ENCODE measurements around the gene LGALS8. TPM values are rescaled to one million over a fixed set of nuclear protein-coding genes. Genes with fewer than 3 reads are reported as not detected.
"Not testable (repeated sequence)": the region's sequence is repeated elsewhere in the genome, so short reads cannot be mapped to it uniquely, and the experiment has no call there.

Gene LGALS8
- total RNA-seq, 1 donor = 64.8 TPM

DNA sequence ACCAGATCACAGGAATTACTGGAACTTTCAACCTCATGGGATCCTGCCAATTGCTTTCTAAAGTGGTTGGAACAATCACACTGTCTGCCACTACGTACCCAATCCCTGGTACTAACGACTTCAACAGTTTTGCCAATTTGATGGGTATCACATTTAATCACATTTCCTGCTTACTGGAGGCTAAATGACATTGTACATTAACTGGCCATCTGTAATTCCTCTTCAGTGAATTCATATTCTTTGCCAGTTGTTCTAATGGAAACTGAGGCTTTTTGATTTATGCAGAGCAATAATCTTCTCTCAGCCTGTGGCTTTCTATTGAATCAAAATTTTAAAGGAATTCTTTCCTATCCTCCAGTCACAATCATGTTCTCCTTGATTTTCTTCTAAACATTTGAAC is 38.2 kb downstream of the LGALS8 start:
- DNase-seq (ENCODE audit: low read depth) = no peak
- H3K4me3 ChIP-seq (ENCODE audit: low read depth, low read length) = no peak overlapping the region
- TF ChIP-seq, protein P1, sequence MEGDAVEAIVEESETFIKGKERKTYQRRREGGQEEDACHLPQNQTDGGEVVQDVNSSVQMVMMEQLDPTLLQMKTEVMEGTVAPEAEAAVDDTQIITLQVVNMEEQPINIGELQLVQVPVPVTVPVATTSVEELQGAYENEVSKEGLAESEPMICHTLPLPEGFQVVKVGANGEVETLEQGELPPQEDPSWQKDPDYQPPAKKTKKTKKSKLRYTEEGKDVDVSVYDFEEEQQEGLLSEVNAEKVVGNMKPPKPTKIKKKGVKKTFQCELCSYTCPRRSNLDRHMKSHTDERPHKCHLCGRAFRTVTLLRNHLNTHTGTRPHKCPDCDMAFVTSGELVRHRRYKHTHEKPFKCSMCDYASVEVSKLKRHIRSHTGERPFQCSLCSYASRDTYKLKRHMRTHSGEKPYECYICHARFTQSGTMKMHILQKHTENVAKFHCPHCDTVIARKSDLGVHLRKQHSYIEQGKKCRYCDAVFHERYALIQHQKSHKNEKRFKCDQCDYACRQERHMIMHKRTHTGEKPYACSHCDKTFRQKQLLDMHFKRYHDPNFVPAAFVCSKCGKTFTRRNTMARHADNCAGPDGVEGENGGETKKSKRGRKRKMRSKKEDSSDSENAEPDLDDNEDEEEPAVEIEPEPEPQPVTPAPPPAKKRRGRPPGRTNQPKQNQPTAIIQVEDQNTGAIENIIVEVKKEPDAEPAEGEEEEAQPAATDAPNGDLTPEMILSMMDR (IDR thresholded peaks at IDR 0.05; ENCODE audit: insufficient read depth, low read length) = no peak

DNA sequence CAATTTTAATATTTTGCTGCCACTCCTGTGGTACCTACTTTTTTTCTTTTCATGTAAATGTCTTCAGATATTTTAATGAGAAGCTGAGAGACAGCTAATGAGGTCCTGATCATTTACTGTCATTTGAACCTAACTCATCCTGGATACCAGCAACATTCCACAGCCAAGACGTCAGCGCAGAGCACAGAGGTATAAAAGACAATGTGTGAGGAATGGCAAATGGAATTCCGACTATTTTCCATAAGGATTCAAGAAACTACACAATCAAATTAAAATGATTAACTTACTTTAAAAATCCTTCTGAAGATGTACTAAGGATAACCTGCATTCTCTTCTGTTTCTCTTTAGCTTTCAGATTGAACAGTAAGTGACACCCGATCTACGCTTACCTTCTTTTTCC is 41.7 kb downstream of the LGALS8 start:
- TF ChIP-seq, protein P1 (IDR thresholded peaks at IDR 0.05; ENCODE audit: insufficient read depth, low read length) = no peak
- no peak overlapping the region for H3K4me3 ChIP-seq (ENCODE audit: low read depth, low read length)
- no peak for DNase-seq (ENCODE audit: low read depth)

DNA sequence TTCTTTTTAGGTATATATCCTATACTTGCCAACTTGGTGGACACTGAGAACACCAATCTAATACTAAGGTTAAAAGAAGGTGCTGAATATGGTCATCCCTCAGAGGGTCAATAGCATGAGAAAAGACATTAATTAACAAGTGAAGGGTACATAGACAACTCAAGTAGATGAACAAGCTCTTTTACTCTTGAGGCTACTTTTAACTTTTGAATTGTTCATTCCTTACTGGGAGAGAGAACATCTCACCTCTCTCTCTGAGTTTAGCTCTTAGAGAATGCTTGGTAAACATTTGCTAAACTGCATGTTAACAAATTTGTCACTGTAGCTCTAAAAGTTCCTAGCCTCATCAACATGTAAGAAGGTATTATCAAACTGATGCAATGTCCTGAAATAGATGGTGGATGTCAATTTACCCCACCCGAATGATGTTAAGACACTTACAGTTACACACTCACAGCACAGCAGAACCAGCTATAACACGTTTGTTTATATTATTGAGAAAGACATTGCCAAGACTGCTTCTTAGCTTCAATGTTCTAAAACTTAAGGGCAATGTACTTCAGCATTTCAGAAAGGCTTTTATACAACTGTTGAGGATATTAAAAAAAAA is 44.6 kb downstream of the LGALS8 start:
- peak; percentile 61 for DNase-seq (ENCODE audit: low read depth)
- H3K4me3 ChIP-seq (ENCODE audit: low read depth, low read length) = no peak overlapping the region
- TF ChIP-seq, protein P1 (IDR thresholded peaks at IDR 0.05; ENCODE audit: insufficient read depth, low read length) = no peak

DNA sequence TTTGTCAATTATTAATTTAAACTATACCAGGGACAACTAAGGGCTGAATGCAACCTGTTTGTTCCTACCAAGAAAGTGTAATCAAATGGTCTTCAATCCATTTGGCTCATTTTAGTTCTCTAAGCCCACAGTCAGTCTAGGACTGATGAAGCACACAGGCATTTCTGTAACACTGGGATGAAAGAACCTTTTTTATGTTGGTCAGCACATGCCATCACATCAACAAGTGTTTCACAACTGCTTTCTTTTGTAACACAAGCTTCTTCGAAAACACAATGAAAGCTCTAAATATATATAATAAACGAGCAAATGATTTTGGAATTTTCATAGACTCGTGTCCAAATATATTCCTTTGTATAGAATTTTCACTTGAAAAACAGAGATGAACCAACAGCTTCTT is 51.7 kb downstream of the LGALS8 start:
- DNase-seq (ENCODE audit: low read depth) = no peak
- TF ChIP-seq, protein P1 (IDR thresholded peaks at IDR 0.05; ENCODE audit: insufficient read depth, low read length) = no peak
- H3K4me3 ChIP-seq (ENCODE audit: low read depth, low read length) = no peak overlapping the region

DNA sequence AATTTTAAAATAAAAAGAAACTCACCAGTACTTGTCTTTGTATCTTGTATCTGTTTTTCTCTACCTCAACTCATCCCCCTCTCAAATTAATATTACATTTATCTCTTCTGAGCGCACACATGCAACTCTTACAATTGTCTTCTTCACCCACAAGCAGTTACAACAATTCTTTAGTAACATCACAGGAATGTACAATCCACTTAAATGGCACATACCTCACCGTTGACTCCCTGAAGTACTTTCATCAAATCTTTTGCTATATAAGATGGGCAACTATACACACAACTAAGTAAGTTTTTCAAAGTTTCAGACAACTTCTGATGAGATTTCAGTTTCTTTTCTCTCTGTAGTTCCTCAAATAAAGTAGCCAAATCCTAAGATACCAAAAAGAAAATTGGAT is 52.2 kb downstream of the LGALS8 start:
- TF ChIP-seq, protein P1 (IDR thresholded peaks at IDR 0.05; ENCODE audit: insufficient read depth, low read length) = no peak
- H3K4me3 ChIP-seq (ENCODE audit: low read depth, low read length) = no peak overlapping the region
- peak; percentile 13 for DNase-seq (ENCODE audit: low read depth)

DNA sequence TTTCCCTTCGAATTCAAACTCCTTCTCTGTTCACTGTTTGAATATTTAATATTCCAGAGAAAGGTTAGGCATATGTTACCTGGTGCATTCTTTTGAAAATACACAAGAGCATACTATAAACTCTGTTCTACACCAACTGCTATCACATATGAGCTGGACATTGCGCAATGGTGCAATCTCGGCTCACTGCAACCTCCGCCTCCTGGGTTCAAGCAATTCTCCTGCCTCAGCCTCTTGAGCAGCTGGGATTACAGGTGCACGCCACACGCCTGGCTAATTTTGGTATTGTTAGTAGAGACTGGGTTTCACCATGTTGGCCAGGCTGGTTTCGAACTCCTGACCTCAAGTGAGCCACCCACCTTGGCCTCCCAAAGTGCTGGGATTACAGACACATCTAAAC is 53.3 kb downstream of the LGALS8 start:
- not testable (repeated sequence) for H3K4me3 ChIP-seq (ENCODE audit: low read depth, low read length)

DNA sequence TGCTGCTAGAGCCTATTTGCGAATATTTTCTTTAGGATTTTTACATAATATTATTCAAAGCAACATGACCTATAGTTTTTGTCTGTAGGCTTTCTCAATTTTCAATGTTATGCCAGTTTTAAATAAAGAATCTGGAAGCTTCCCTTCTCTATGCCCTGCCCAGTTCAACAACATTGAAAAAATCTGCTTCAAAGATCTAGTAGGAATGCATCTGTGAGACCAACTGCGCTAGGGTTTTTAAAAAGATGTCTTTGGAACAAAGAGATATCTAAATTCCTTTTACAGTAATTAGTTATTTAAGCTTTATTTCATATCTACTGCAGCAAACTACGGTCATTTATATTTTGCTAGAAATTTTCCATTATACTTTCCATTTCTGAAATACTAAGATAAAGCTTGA is 54.9 kb downstream of the LGALS8 start:
- no peak overlapping the region for H3K4me3 ChIP-seq (ENCODE audit: low read depth, low read length)
- TF ChIP-seq, protein P1 (IDR thresholded peaks at IDR 0.05; ENCODE audit: insufficient read depth, low read length) = no peak

More for the DNA sequence above, 53.3 kb downstream of the LGALS8 start:
- not testable (repeated sequence) for DNase-seq (ENCODE audit: low read depth)

DNA sequence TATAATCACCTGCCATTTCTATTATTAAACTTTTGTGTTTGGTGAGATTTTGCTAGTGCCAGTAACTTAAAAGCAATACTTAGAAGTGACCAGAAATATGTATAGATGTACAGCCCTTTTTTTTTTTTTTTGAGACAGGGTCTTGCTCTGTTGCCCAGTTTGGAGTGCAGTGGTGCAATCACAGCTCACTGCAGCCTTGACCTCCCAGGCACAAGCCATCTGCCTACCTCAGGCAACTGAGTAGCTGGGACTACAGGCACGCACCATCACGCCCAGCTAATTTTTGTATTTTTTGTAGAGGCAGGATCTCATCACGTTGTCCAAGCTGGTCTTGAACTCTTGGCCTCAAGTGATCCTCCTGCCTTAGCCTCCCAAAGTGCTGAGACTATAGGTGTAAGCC is 56.6 kb downstream of the LGALS8 start:
- not testable (repeated sequence) for H3K4me3 ChIP-seq (ENCODE audit: low read depth, low read length); DNase-seq (ENCODE audit: low read depth)

More for the DNA sequence above, 54.9 kb downstream of the LGALS8 start:
- no peak for DNase-seq (ENCODE audit: low read depth)

All from fibroblast of the aortic adventitia (primary cell).